AG09319 (cell line): Measurements from ENCODE around the gene AZU1.

Experiments
- DNase-seq: peaks from one replicate; pipeline ENCODE4 v3.0.0-alpha.2; 2010; ENCODE audit warnings: low read depth; ENCODE audit errors: extremely low read depth
- CTCF ChIP-seq: IDR thresholded peaks from 2 replicates; pipeline ENCODE4 v1.5.1; 2011; ENCODE audit warnings: low read depth, mild to moderate bottlenecking, inconsistent platforms, low read length, moderate library complexity

AZU1 gene

GRCh38 chr19:792306-792885 is 35.2 kb upstream of the AZU1 start:
- no peak for TF ChIP-seq CTCF
- DNase-seq: no peak

- no peak for TF ChIP-seq CTCF
- DNase-seq: no peak
Measured at GRCh38 chr19:793806-794205, 33.8 kb upstream of the AZU1 start.

GRCh38 chr19:795073-795611 is 32.5 kb upstream of the AZU1 start:
- TF ChIP-seq CTCF: no peak
- DNase-seq: no peak

- no peak for DNase-seq
- no peak for TF ChIP-seq CTCF
Measured at GRCh38 chr19:795691-796581, 31.7 kb upstream of the AZU1 start.

GRCh38 chr19:796692-797527 is 30.7 kb upstream of the AZU1 start, which contains the start of gene PTBP1:
Gene PTBP1, plus strand, starts transcription at chr19:797452. Its CDS starts 46 bp downstream, at chr19:797498.
- TF ChIP-seq CTCF: no peak
- DNase-seq: peak; percentile 100

- peak; percentile 68 for DNase-seq
Measured at GRCh38 chr19:797528-798414, 29.9 kb upstream of the AZU1 start.

More at GRCh38 chr19:797528-798414, 29.9 kb upstream of the AZU1 start:
- no peak for TF ChIP-seq CTCF
